GM12891 (cell line): ENCODE data around the gene CXCL3.
"Not testable (repeated sequence)": the region's sequence is repeated elsewhere in the genome, so short reads cannot be mapped to it uniquely, and the experiment has no call there.

ENCODE experiments used
- PAX5 ChIP-seq: IDR thresholded peaks from 2 replicates; pipeline ENCODE4 v1.6.1; 2011; ENCODE audit warnings: low read length, moderate library complexity, mild to moderate bottlenecking; ENCODE audit not compliant: insufficient read depth, severe bottlenecking
- POLR2A ChIP-seq: IDR thresholded peaks from 2 replicates; pipeline ENCODE4 v1.6.1; 2011; ENCODE audit warnings: low read depth, low read length, control low read depth
- POU2F2 ChIP-seq: IDR thresholded peaks from 2 replicates; pipeline ENCODE4 v1.6.1; 2011; ENCODE audit warnings: low read depth, mild to moderate bottlenecking, control low read depth, low read length, moderate library complexity
- SPI1 ChIP-seq: IDR thresholded peaks from 2 replicates; pipeline ENCODE4 v1.6.1; 2011; ENCODE audit warnings: low read depth, low read length, control low read depth
- TAF1 ChIP-seq: IDR thresholded peaks from 2 replicates; pipeline ENCODE4 v1.6.1; 2011; ENCODE audit warnings: low read depth, low read length, control low read depth

- not testable (repeated sequence) for TF ChIP-seq POLR2A, SPI1, POU2F2, TAF1, PAX5
Observed at GRCh38 chr4:74080351-74080750, 41.9 kb upstream of the CXCL3 start.
